ENCODE measurements around the gene SWAP70.
"Not testable (repeated sequence)": the region's sequence is repeated elsewhere in the genome, so short reads cannot be mapped to it uniquely, and the experiment has no call there.

SWAP70 gene

DNA sequence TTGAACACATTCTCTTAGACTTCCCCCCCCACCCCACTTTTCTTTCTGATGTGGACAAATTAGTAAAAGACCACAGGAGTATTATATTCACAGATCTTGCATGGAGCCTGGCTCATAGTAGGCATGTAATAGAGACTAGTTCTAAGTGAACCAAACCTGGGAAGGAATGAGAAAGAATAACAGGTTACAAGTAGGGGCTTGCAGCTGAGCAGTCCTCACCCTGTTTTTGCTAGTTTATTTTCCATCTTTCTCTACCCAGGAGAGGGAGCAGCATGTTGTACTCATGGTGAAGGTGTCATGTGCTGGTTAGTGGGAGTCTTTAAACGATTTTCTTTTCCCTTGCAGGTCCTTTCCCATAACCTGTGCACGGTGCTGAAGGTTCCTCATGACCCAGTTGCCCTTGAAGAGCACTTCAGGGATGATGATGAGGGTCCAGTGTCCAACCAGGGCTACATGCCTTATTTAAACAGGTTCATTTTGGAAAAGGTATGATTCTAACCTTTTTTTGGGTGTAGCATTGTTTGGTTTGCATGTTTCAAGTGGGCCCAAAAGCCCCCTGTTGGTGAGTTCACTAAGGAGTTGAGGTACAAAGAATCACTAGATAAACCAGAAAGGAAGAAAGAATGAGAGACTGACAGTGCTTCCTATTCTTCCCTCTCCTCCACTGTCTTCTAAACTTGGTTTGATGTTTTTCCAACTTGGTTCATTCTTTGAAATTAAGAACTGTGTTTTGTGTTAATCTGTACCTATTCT lies 30.1 kb downstream of the SWAP70 start:
- no peak for DNase-seq

DNA sequence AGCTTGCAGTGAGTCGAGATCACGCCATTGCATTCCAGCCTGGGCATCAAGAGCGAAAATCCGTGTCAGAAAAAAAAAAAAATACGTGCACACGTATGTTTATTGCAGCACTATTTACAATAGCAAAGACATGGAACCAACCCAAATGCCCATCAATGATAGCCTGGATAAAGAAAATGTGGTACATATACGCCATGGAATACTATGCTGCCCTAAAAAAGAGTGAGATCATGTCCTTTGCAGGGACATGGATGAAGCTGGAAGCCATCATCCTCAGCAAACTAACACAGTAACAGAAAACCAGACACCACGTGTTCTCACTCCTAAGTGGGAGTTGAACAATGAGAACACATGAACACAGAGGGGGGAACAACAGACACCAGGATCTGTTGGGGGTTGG lies 31.4 kb downstream of the SWAP70 start:
- not testable (repeated sequence) for DNase-seq

DNA sequence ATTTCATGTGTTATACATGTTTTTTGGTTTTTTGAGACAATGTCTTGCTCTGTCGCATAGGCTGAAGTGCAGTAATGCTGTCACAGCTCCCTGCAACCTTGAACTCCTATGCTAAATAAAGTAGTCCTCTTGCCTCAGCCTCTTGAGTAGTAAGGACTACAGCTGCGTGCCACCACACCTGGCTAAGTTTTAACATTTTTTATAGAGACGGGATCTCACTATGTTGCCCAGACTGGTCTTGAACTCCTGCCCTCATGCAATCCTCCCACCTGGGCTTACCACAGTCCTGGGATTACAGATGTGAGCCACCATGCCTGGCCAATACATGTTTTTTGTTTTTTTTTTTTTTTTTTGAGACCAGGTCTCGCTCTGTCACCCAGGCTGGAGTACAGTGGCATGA lies 33.9 kb downstream of the SWAP70 start:
- DNase-seq = no peak

DNA sequence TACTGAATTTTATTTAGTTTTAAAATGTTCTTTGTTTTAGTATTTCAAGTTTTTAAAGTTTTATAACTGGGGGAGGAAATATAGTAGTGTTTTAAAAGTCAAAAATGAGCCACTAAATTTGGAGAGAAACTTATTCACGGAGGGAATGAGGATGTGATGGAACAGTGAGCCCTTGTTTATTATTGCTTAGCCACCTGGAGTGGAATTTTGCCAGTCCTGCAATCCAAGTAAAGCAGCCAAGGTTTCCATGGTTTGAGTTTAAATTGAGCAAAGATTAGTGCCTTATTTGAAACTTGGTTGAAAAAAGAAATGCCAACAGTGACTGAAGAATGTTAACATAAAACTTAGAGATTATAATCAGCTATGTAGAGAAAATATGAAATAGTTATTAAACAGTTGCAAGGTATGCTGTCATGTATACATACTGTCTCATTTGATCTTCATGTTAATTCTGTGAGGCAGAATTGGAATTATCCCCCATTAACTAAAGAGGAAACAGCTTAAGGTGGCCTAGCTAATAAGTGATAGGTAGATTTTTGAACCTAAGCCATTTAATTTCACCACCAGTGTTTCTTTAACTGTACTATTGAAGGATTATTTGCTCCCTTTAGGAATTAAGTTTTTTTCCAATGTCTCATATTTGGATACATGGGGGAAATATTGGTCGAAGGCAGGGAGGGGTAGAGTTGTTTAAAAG lies 36.4 kb downstream of the SWAP70 start:
- DNase-seq = no peak

DNA sequence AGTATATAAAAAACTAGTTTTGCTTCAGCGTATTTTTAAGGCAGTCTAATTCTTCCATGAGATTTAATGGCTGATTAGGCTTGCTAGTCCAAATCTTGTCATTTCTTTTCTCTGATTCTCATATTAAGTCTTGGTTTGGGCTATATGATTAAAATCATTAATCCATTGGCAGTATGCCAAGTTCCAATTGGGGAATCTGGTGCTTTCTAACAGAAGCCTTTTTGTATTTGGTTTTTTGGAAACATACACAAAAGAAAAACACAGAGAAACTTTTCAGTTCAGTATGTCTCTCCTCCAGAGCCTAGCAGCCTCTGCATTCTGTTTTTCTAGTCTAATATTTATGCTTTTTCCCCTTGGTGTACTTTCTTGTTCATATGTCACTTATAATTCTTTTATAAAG lies 37.9 kb downstream of the SWAP70 start:
- DNase-seq = no peak

DNA sequence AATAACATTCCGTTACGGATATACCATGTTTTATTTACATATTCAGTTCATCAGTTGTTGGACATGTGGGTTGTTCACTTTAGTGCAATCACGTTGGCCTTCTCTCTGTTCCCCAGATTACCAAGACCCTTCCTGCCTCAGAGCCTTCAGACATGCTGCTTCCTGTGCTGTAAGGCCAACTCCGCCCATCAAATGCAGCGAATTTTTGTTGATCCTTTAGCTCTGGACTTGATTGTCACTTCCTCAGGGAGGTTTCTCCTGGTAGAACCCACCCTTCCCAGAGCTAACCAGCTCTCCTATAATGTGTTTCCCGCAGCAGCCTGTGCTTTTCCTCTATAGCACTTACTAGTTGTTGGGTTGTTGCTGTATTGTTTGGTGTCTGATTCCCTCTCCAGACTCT lies 39.4 kb downstream of the SWAP70 start:
- DNase-seq = no peak

DNA sequence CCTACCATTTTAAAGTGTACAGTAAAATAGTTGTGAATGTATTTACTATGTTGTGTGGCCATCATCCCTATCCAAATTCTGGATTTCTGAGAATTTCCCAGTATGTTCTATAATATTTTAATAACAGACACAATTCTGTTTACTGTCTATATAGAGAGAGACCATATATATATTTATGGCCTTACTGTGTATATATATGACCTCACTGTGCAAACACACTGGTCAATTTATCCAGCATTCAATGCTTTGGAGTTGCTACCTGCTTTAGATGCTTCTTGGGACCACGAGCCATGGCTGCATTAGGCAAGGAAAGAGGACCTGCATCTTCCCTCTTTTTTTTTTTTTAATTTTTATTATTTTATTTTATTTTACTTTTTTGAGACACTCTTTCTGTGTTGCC lies 40.2 kb downstream of the SWAP70 start:
- DNase-seq = no peak

DNA sequence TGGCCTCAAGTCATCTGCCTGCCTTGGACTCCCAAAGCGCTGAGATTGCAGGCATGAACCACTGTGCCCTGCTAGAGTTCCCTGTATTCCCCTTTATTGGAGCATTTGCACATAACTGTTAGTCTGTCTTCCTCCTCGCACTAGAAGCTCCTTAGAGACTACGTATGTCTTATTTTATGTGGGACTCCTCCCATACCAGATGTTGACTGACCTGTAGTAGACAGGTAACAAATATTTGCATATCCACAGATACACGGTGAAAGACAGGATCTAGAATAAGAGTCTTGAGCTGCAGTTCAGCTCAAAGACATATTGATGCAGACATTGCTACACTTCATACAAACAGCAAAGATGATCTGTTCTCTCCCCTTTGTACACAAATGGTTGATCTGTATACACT lies 40.7 kb downstream of the SWAP70 start:
- DNase-seq = no peak

DNA sequence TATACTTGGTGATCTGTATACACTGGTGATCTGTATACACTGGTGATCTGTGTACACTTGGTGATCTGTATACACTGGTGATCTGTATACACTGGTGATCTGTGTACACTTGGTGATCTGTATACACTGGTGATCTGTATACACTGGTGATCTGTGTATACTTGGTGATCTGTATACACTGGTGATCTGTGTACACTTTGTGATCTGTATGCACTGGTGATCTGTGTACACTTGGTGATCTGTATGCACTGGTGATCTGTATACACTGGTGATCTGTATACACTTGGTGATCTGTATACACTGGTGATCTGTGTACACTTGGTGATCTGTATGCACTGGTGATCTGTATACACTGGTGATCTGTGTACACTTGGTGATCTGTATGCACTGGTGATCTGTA lies 41.5 kb downstream of the SWAP70 start:
- not testable (repeated sequence) for DNase-seq

DNA sequence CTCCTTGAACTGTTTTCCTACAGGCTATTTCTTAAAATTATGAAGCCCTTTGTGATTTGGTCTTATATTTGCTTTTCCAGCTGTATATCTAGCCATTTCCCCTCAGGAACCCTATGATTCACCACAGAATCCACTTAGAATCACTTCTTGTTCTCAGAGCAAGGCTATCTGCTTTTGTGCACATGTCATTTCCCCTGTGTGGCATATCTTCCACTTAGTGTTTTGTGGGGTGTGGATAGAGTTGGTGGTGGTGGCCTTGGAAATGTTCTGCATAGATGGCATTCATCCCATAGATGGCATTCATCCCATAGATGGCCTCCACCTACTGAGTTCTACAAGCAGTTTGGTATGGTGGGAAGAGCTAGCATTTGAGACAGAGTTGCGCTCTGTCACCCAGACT lies 44.7 kb downstream of the SWAP70 start:
- no peak for DNase-seq

DNA sequence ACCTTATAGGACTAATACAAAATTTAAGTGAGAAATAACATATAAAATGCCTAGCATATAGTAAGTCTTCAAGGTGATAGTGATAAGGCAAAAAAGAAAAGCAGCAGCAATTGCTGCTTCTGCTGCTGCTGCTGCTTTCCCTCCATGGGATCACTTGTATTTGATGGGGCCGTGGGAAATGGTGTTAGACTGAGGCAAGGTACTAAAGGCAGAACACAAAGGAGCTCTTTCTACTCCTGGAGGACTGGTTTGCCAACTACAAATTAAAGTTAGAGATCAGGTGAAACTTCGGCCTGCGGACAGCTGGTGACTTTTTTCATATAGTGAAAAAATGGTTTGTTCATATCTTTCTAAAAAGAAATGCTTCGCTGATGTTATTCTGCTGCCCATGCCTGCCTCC lies 46.3 kb downstream of the SWAP70 start:
- no peak for DNase-seq

DNA sequence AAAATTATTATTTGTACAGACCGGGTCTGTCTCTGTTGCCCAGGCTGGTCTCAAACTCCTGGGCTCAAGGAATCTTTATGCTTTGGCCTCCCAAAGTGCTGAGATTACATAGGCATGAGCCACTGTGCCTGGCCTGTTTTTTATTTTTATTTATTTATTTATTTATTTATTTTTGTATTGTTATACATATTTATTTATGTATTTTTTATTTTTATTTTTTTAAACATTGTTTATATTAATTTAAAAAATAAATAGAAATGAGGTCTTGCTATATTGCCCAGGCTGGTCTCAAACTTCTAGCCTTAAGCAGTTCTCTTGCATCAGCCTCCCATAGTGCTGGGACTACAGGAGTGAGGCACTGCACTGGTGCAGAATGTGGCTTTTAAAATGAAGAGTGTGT lies 47.0 kb downstream of the SWAP70 start:
- DNase-seq = no peak

DNA sequence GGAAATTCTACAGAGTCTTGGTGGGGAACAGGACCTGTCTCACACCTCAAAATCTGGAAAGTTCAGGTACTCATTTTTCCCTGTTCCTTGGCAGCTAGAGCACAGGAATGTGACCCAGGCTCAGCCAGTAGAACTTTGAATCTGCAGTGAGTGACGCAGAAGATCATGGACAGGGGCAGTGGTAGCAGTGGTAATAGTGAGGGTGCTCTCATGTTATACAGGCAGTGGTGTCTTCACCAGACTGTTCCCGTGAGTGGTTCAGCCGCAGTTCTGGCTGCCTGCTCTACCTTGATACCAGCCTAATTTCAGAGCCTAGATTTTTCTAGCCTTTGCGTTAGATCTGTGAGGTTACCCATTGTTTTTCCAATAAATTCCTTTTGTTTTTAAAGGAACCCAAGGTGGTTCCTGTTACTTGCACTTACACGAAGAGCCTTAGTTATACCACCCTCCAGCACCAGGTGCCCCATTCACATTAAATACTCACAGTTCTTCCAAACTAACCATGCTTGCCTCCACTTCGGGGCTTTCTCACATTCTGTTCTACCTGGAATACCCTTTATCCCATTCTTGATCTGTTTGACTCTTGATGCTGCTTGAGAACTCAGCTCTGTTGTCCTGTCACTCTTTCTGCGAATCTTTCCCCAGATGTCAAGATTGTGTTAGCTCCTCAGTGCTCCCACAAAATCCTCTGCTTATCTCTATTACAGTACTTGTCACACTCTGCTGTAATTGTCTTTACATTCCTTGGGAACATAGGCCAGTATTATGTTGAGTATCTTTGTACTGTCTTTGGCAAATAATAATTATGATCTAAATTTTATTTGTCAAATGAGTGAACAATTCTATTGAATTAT lies 47.8 kb downstream of the SWAP70 start:
- DNase-seq = no peak

DNA sequence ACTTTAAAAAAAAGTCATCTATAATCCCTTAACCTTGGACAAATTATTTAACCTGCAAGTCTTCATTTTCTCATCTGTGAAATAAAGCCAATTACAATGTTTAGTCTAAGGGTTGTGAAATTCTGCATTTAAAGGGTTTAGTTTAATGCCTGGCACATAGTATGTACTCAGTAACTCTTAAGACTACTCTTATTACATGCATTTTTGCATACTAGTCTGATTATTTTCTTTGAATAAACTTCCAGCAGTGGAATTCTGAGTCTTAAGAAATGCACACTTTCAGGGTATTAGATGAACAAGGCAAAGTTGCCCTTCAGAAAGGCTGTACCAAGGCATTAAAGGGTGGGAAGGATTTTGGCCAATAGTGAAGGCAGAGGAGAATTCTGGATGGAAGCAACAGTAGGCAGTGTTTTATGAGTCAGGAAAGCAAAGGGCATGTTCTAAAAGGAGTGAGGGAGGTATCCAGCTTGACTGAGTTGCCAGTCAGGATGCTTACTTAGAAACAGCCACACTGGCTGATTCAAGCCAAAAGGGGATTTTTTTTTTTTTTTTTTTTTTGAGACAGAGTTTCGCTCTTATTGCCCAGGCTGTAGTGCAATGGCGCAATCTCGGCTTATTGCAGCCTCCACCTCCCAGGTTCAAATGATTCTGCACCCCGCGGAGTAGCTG lies 50.5 kb downstream of the SWAP70 start:
- DNase-seq = no peak

DNA sequence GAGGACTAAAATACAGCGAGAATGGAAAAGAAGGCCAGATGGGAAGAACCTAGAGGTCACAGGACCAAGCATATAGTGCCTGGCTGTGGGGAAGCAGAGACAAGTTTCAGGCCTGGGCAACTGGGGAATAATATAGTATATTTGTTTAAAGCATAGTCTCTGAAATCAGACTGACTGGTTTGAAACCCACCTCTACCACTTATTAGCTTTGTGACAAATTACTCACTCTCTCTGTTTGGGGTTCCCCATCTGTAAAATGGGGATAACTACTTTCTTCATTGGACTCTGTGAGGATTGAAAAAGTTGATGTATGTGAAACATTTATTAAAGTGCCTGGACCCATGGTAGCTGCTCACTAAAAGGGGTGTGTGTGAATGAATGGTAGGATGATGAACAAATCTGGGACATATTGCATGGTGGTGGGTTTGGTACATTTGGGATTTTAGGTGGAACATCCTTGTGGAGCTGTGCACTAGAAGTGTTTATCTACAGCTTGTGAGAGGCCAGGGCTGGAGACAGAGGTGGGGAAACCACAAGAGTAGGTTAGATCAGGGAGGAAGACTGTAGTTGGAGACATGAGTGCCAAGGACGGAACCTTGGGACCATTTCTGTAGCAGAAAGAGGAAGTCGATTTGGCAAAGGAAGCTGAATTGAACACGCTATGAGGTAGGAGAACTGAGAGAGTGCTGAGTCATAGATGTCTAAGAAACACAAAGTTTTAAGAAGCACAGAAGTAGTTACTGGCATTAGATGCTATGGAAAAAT lies 52.6 kb downstream of the SWAP70 start:
- DNase-seq = no peak

DNA sequence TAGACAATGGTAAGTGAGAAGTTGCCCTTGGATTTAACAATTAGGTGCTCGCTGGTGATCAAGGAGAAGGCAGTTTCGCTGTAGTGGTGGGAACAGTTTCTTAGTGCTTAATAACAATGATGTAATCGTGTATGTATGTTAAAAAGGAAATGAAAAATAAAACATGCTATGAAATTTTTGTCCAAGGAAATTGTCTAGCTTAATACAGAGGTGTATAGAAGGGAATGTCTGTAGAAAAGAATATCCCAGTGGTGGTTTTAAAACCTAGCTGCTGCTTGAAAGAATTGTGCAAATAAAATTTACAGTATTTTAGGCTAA lies 53.1 kb downstream of the SWAP70 start:
- no peak for DNase-seq

DNA sequence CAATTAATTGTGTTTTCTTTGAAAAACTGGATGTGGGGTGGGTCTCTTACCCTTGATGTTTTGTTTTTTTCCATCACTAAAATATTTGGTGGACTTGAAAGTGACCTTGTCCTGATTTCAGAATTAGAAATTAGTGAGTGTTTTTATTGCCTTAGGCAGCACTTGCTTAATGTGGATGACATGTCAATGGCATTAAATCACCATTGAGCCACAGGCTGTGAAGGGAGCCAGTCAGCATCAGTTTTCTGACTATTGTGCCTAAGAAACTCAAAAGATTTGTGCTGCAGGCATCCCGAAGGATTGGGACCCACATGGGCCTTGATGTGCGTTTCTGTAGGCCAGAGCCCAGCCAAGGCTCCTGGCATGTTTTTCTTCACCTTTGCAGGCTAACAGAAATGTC lies 53.8 kb downstream of the SWAP70 start:
- DNase-seq = no peak

DNA sequence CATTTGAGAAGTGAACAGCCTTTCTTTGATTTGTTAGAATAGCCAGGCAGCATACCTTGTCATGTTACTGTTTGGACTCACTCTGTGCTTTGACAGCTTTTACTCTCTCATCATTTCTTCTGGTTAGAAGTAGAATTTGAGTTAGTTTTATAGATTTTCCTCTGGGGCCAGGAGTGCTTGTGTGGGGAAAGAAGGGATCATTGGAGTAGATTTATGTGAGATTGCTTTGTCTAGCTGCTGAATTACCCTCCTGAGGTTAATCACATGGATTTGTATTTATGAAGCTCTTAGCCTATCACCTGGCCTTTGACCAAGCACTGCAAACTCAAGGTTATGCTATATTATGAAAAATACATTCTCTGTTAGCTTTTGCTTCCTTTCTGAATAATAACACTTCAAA lies 54.3 kb downstream of the SWAP70 start:
- DNase-seq = no peak

DNA sequence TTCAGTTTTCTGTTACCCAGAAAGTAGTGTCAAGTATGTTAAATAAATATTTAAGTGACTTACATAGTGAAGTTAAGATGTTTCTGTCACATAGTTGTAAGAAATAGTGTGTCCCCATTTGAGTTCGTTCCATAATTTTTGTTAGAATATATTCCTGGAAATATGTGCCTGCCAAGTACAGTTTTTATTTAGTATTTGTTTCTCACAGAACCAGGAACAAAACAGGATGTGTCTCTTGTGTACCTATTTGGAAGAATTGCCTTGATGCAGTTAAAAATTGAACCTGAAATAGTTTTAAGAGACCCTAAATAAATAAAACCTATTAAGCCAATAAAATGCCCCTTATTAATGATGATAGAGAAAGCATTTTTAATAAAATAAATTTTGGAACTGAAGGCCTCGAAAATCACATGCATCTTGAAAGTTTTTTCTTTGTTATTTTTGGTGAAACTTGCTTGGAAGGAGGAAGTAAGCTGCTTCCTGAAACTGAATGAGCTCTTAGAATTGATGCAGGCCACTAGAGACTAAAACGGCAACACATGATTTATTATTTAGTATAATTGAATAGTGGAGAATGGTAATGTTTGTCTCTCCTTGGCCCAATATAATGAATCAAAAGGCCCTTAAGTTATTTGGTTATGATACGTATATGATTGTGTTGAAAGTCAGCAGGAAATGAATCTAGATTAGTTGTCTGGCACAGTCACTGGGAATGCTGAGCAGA lies 55.9 kb downstream of the SWAP70 start:
- peak; percentile 5 for DNase-seq

DNA sequence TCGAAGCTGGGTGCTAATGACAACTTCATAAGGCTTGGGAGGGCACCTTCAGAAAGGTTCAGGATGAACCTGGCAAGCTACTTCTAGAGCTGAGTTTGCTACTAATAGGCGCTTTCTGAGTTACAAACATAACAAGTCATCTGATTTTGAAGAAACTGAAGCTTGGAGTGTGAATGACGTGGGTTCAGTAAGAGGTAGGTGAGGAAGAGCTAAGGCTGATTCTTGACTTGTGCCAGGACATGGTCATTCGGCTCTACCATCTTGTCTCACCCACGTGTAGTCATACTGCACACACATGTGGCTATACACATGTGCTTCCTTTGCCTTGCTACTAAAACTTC lies 56.4 kb downstream of the SWAP70 start:
- no peak for DNase-seq

DNA sequence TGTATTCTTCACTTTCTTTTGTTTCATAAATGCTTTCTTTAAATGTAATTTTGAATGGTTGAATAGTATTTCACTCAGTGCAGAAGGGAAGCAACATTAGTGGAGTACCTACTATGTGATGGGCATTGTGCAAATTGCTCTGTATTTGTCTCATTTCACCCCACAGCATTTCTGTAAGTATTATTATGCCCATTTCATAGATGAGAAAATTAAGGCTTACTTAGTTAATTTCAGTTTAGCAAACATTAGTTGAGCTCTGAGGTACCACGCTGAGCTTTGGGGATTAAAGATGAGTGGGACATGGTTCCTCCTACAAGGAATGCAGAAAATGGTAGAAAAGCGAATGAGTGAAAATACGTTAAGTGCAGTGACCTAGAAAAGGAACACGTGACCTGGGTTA lies 58.1 kb downstream of the SWAP70 start:
- no peak for DNase-seq

DNA sequence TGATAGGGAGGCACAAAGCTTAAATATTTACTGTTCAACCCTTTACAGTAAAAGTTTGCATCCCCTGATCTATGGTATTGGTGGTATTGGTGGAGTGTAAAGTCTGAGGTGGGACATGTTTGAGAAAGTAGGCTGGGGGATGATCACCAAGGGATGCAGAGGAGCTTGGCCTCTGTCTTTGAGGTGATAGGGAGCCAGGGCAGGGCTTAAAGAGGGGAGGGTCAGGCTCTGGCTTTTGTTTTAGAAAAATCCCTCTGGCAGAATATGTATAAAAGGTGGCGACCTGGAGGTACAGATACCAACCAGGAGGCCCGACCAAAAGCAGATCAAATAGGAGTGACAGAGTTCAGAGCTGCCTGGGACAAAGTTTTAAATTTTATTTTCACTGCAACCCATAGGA lies 59.0 kb downstream of the SWAP70 start:
- DNase-seq = no peak
